Parathyroid adenoma (tissue), 2 donors: ENCODE measurements around the gene SLAIN2.

Experiments
- H2AFZ ChIP-seq: fragments of 300-600 bp; sonication (generic); one replicate; pipeline ENCODE4 v1.7.0; 2017; ENCODE audit warnings: antibody characterized with exemption, mild to moderate bottlenecking
- H3K27ac ChIP-seq: fragments of 300-600 bp; sonication (generic); one replicate; pipeline ENCODE4 v1.7.0; 2017
- H3K27me3 ChIP-seq: fragments of 300-600 bp; sonication (generic); one replicate; pipeline ENCODE4 v1.7.0; 2017; ENCODE audit warnings: low read length; ENCODE audit not compliant: control insufficient read depth, insufficient read depth
- H3K36me3 ChIP-seq: fragments of 300-600 bp; sonication (generic); one replicate; pipeline ENCODE4 v1.7.0; 2017; ENCODE audit warnings: low read length; ENCODE audit not compliant: control insufficient read depth, insufficient read depth
- H3K4me1 ChIP-seq: fragments of 300-600 bp; sonication (generic); one replicate; pipeline ENCODE4 v1.7.0; 2017; ENCODE audit warnings: control low read depth
- H3K4me2 ChIP-seq: fragments of 300-600 bp; sonication (generic); one replicate; pipeline ENCODE4 v1.7.0; 2017; ENCODE audit warnings: low read length
- H3K4me3 ChIP-seq: fragments of 300-600 bp; sonication (generic); one replicate; pipeline ENCODE4 v1.7.0; 2017; ENCODE audit warnings: low read depth, low read length
- H3K79me2 ChIP-seq: fragments of 300-600 bp; sonication (generic); one replicate; pipeline ENCODE4 v1.7.0; 2017; ENCODE audit warnings: control low read depth
- H3K9ac ChIP-seq: fragments of 300-600 bp; sonication (generic); one replicate; pipeline ENCODE4 v1.7.0; 2017; ENCODE audit warnings: mild to moderate bottlenecking
- H3K9me3 ChIP-seq: fragments of 300-600 bp; sonication (generic); one replicate; pipeline ENCODE4 v1.7.0; 2017; ENCODE audit warnings: low read length; ENCODE audit not compliant: control insufficient read depth
- TF ChIP-seq, protein P1 (sequence below): fragments of 300-600 bp; sonication (generic); IDR thresholded peaks from one replicate; pipeline ENCODE4 v1.7.0; 2017; ENCODE audit warnings: antibody characterized with exemption, mild to moderate bottlenecking
- donor health status: primary hyperparathyroidism.

The SLAIN2 gene

DNA sequence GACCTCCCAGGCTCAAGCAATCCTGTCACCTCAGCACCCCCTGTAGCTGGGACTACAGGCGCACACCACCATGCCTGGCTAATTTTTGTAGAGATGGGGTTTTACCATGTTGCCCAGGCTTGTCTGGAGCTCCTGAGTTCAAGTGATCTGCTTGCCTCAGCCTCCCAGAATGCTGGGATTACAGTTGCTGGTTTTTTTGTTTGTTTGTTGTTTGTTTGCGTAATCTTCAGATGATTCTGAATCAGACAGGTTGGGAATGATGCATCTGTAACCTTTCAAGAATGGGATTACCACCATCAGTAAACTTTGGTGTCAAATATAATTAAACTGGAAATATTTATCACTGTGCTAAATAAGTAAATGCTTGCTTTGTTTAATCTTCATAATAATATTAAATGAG is 79.8 kb downstream of the SLAIN2 start:
- Histone ChIP-seq H3K79me2 (no peaks in the 10 kb centered on the region), H3K9me3 (no peaks in the 10 kb centered on the region)

DNA sequence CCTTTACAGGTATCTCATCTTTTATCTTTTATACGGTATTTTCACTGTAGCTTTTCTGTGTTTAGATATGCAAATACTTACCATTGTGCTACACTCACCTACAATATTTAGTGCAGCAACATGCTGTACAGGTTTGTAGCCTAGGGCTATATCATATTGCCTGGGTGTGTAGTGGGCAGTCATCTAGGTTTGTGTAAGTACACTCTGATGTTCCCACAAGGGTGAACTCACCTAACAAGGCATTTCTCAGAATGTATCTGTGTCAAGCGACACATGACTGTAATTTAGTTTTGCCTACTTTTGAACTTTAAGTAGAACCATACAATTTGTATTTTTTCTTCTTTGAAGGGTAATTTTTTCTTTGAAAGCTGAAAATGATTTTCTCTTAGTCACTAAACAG is 87.6 kb downstream of the SLAIN2 start:
- Histone ChIP-seq H3K27me3 (no peaks in the 10 kb centered on the region), H3K4me2 (no peak overlapping the region), H2AFZ (no peak overlapping the region), H3K36me3 (no peaks in the 10 kb centered on the region), H3K4me3 (no peak overlapping the region), H3K27ac (no peak overlapping the region), H3K4me1 (no peaks in the 10 kb centered on the region), H3K79me2 (no peaks in the 10 kb centered on the region), H3K9ac (no peak overlapping the region), H3K9me3 (no peaks in the 10 kb centered on the region)
- TF ChIP-seq, protein P1, sequence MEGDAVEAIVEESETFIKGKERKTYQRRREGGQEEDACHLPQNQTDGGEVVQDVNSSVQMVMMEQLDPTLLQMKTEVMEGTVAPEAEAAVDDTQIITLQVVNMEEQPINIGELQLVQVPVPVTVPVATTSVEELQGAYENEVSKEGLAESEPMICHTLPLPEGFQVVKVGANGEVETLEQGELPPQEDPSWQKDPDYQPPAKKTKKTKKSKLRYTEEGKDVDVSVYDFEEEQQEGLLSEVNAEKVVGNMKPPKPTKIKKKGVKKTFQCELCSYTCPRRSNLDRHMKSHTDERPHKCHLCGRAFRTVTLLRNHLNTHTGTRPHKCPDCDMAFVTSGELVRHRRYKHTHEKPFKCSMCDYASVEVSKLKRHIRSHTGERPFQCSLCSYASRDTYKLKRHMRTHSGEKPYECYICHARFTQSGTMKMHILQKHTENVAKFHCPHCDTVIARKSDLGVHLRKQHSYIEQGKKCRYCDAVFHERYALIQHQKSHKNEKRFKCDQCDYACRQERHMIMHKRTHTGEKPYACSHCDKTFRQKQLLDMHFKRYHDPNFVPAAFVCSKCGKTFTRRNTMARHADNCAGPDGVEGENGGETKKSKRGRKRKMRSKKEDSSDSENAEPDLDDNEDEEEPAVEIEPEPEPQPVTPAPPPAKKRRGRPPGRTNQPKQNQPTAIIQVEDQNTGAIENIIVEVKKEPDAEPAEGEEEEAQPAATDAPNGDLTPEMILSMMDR: no peak

More for the DNA sequence above, 79.8 kb downstream of the SLAIN2 start:
- TF ChIP-seq, protein P1: no peak
- Histone ChIP-seq H3K4me1 (no peaks in the 10 kb centered on the region), H3K4me3 (no peak overlapping the region), H2AFZ (no peak overlapping the region), H3K27me3 (no peaks in the 10 kb centered on the region), H3K27ac (no peak overlapping the region), H3K9ac (no peak overlapping the region), H3K36me3 (no peaks in the 10 kb centered on the region), H3K4me2 (no peak overlapping the region)

DNA sequence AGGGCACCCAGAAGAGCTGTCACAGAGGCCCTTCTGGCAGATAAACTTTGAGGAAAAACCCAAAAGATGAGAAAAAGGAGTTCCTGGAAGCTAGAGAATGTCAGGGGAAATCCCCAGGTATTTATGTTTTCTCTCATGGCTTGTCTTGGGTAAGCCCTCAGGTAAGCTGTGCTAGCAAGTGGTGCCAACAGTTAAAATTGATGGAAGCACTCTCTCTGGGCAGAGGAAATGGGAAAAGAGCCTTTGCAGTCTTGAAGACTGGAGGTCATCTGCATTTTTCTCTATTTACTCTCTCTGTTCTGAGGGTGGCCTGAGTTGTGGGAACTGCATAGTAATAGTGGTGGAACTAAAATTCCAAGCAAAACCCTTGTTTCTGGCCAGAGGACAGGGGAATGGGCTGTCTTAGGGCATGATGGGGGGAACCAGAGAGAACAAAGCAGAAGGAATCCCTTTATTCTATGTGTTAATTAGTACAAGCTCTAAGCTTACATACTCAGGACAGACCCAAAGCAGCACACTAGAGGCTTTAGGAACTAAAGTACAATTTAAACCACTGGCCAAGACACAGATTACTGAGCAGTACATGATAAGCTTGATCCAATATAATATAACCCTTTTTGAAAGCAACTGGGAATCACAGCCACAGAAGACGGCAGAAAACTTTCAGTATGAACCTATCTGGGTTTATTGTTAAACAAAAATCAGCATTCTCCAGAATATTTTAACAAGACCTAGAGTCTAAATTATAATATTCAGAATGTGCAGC is 88.6 kb downstream of the SLAIN2 start:
- Histone ChIP-seq H3K4me3 (no peak overlapping the region), H3K27me3 (no peaks in the 10 kb centered on the region), H2AFZ (no peak overlapping the region), H3K27ac (no peak overlapping the region), H3K4me1 (no peaks in the 10 kb centered on the region), H3K4me2 (no peak overlapping the region), H3K79me2 (no peaks in the 10 kb centered on the region), H3K9ac (no peak overlapping the region), H3K9me3 (no peaks in the 10 kb centered on the region), H3K36me3 (no peaks in the 10 kb centered on the region)
- TF ChIP-seq, protein P1: no peak

DNA sequence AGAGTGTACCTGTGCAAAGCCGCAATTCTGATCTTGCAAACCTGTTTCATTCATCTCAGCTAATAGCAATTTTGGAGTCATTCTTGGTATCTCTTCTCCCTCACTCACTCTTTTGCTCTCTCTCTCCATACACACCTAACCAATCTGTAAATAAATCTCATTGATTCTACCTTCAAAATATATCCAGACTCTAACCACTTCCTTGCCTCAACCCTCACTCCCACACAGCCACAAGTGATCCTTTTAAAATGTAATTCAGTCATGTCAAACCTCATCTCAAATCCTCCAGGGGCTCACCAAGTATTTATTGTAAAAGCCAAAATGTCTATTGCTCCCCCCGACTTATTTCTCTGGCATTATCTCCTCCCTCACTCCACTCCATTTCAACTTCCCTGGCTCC is 90.1 kb downstream of the SLAIN2 start:
- Histone ChIP-seq H2AFZ (no peak overlapping the region), H3K9me3 (no peaks in the 10 kb centered on the region), H3K4me2 (no peak overlapping the region), H3K79me2 (no peaks in the 10 kb centered on the region), H3K4me3 (no peak overlapping the region), H3K9ac (no peak overlapping the region), H3K36me3 (no peaks in the 10 kb centered on the region), H3K27me3 (no peaks in the 10 kb centered on the region), H3K27ac (no peak overlapping the region), H3K4me1 (no peaks in the 10 kb centered on the region)
- TF ChIP-seq, protein P1: no peak

DNA sequence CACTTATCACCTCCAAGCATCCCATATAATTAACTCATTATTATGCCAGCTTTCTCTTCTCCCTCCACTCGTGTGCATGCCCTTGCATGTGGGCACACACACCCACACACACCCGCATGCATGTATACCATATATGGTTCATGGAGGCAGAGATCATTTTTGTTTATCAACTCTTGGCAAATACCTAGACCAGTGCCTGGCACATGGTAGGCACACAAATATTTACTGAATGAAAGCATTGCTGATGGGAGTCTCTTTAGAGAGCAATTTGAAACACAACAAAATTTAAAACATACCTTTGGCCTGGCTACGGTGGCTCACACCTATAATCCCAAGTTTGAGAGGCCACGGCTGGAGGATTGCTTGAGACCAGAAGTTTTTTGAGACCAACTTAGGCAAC is 90.7 kb downstream of the SLAIN2 start:
- Histone ChIP-seq H3K4me2 (no peak overlapping the region), H3K9me3 (no peaks in the 10 kb centered on the region), H2AFZ (no peak overlapping the region), H3K36me3 (no peaks in the 10 kb centered on the region), H3K27me3 (no peaks in the 10 kb centered on the region), H3K79me2 (no peaks in the 10 kb centered on the region), H3K9ac (no peak overlapping the region), H3K27ac (no peak overlapping the region), H3K4me3 (no peak overlapping the region), H3K4me1 (no peaks in the 10 kb centered on the region)
- TF ChIP-seq, protein P1: no peak
